HepG2 (cell line): ENCODE data around the gene SPTBN5. TPM values are rescaled to one million over a fixed set of nuclear protein-coding genes. Genes with fewer than 3 reads are reported as not detected.

Experiments used
- DMTF1 ChIP-seq: sonication (generic); formaldehyde crosslinking; IDR thresholded peaks from 2 replicates; pipeline ENCODE4 v1.4.0; 2020; ENCODE audit warnings: mild to moderate bottlenecking, missing genetic modification reagents
- FOXO1 ChIP-seq: sonication (generic); formaldehyde crosslinking; IDR thresholded peaks from 2 replicates; pipeline ENCODE4 v1.4.0; 2020; ENCODE audit warnings: missing genetic modification reagents
- HOXA3 ChIP-seq: sonication (generic); formaldehyde crosslinking; IDR thresholded peaks from 2 replicates; pipeline ENCODE4 v1.5.0; 2020; ENCODE audit warnings: missing genetic modification reagents
- NR2F2 ChIP-seq: IDR thresholded peaks from 2 replicates; pipeline ENCODE4 v1.6.1; 2012; ENCODE audit warnings: low read depth, inconsistent platforms, borderline replicate concordance
- RBM22 ChIP-seq: fragments of 200-400 bp; formaldehyde crosslinking; optimal IDR thresholded peaks from 2 replicates; pipeline ENCODE3; 2017; ENCODE audit warnings: mild to moderate bottlenecking, low read length, moderate library complexity
- RBM39 ChIP-seq: fragments of 200-400 bp; formaldehyde crosslinking; IDR thresholded peaks from one replicate; pipeline ENCODE4 v1.6.1; 2018; ENCODE audit warnings: antibody characterized with exemption, mild to moderate bottlenecking, low read depth, low read length; ENCODE audit not compliant: poor library complexity, severe bottlenecking
- SIN3B ChIP-seq: fragments of 150-350 bp; IDR thresholded peaks from 2 replicates; pipeline ENCODE4 v1.6.1; 2014; ENCODE audit warnings: low read length
- SMAD3 ChIP-seq: sonication (generic); formaldehyde crosslinking; IDR thresholded peaks from 2 replicates; pipeline ENCODE4 v1.4.0; 2020; ENCODE audit warnings: missing genetic modification reagents
- SOX13 ChIP-seq, 3 experiments: fragments of 450-650 bp in 1 of 3; sonication (generic) in 1 of 3; formaldehyde crosslinking in 1 of 3; IDR thresholded peaks in 2 of 3; conservative IDR thresholded peaks in 1 of 3; 2 replicates each; pipeline versions ENCODE4 v1.5.0 to v1.6.1; 2016 to 2020; ENCODE audit warnings: antibody characterized with exemption in 1 of 3, mild to moderate bottlenecking in 1 of 3, missing compliant biosample characterization in 1 of 3, missing genetic modification reagents in 1 of 3, moderate library complexity in 1 of 3
- SP4 ChIP-seq: sonication (generic); formaldehyde crosslinking; IDR thresholded peaks from 2 replicates; pipeline ENCODE4 v1.8.1; 2023; ENCODE audit warnings: mild to moderate bottlenecking, missing genetic modification reagents
- TBX3 ChIP-seq: fragments of 450-650 bp; IDR thresholded peaks from 2 replicates; pipeline ENCODE4 v1.6.1; 2017; ENCODE audit warnings: antibody characterized with exemption, mild to moderate bottlenecking, inconsistent platforms, borderline replicate concordance
- TFDP1 ChIP-seq: IDR thresholded peaks from 2 replicates; pipeline ENCODE4 v1.6.1; 2016; ENCODE audit warnings: missing compliant biosample characterization, missing genetic modification reagents, borderline replicate concordance
- U2AF1 ChIP-seq: fragments of 200-400 bp; formaldehyde crosslinking; optimal IDR thresholded peaks from 2 replicates; pipeline ENCODE3; 2017; ENCODE audit warnings: mild to moderate bottlenecking, low read depth, low read length
- ZBTB8A ChIP-seq: sonication (generic); formaldehyde crosslinking; IDR thresholded peaks from 2 replicates; pipeline ENCODE4 v1.4.0; 2020; ENCODE audit warnings: mild to moderate bottlenecking, low read depth, missing genetic modification reagents, borderline replicate concordance
- ZMYM2 ChIP-seq: sonication (generic); formaldehyde crosslinking; IDR thresholded peaks from 2 replicates; pipeline ENCODE4 v1.8.0; 2022; ENCODE audit warnings: mild to moderate bottlenecking, missing genetic modification reagents
- ZNF569 ChIP-seq: sonication (generic); formaldehyde crosslinking; IDR thresholded peaks from 2 replicates; pipeline ENCODE4 v1.5.0; 2020; ENCODE audit warnings: mild to moderate bottlenecking, missing genetic modification reagents, moderate library complexity, borderline replicate concordance
- ZNF614 ChIP-seq: IDR thresholded peaks from 2 replicates; pipeline ENCODE4 v1.6.1; 2018; ENCODE audit warnings: missing biosample characterization, missing genetic modification reagents, inconsistent platforms, borderline replicate concordance
- ZNF749 ChIP-seq: sonication (generic); formaldehyde crosslinking; IDR thresholded peaks from 2 replicates; pipeline ENCODE4 v1.8.0; 2022; ENCODE audit warnings: mild to moderate bottlenecking, missing genetic modification reagents, moderate library complexity, borderline replicate concordance
- ZNF761 ChIP-seq: sonication (generic); formaldehyde crosslinking; conservative IDR thresholded peaks from 2 replicates; pipeline ENCODE4 v1.4.0; 2020; ENCODE audit warnings: mild to moderate bottlenecking, missing genetic modification reagents
- ZNF770 ChIP-seq: sonication (generic); formaldehyde crosslinking; IDR thresholded peaks from 2 replicates; pipeline ENCODE4 v1.5.0; 2020; ENCODE audit warnings: mild to moderate bottlenecking, missing genetic modification reagents
- ZNF790 ChIP-seq: sonication (generic); formaldehyde crosslinking; IDR thresholded peaks from 2 replicates; pipeline ENCODE4 v1.8.0; 2022; ENCODE audit warnings: missing genetic modification reagents, mild to moderate bottlenecking, borderline replicate concordance
- polyA plus RNA-seq, 8 experiments: library from polyadenylated mRNA; depleted of rRNA in 3 of 8; stranded (reverse) in 7 of 8; unstranded in 1 of 8; fragments of >200 nt; fragmentation: Illumina TruSeq in 4 of 8; extraction: Trizol in 4 of 8; gene quantifications; 2 replicates each; pipeline versions ENCODE4 v1.2.1 to v1.2.3, GENCODE V29; 2011 to 2016; ENCODE audit warnings: low read depth in 4 of 8, missing spikeins in 1 of 8, mixed read lengths in 1 of 8; ENCODE audit not compliant: insufficient read depth in 1 of 8
- total RNA-seq, 5 experiments: library from RNA; depleted of rRNA; stranded (reverse); fragments of >200 nt; fragmentation: Illumina TruSeq; extraction: Trizol; gene quantifications; 2 replicates each; pipeline ENCODE4 v1.2.3, GENCODE V29; 2016; ENCODE audit warnings: low read depth in 1 of 5
- TF ChIP-seq, protein P1 (sequence below): sonication (generic); formaldehyde crosslinking; IDR thresholded peaks from 2 replicates; pipeline ENCODE4 v1.4.0; 2020; ENCODE audit warnings: missing genetic modification reagents

The SPTBN5 gene
- total and polyA plus RNA-seq, 2 of the 13 experiments (the other 11 are each of a cell fraction or from before 2014, with no cell fraction given) = 0.01 to 0.07 TPM

GRCh38 chr15:41827880-41828806 is 65.7 kb downstream of the SPTBN5 start, which contains the start of gene JMJD7 (continued):
- TF ChIP-seq TFDP1 (CRISPR knock-in tag) (no peak), ZBTB8A (no peak), RBM22 (no peak), SOX13 (IDR thresholded peaks at IDR 0.05) (no peak), SOX13 (CRISPR knock-in tag; conservative IDR thresholded peaks at IDR 0.05 in 1 of 2, IDR thresholded peaks at IDR 0.05 in 1 of 2) (no peak), ZNF569 (CRISPR knock-in tag) (no peak), RBM39 (no peak), ZNF790 (no peak), ZMYM2 (CRISPR knock-in tag) (no peak), TBX3 (no peak), ZNF749 (no peak; the same call in 1 of the 2 replicates), FOXO1 (CRISPR knock-in tag) (no peak), HOXA3 (CRISPR knock-in tag) (peak; percentile 60; the same call in 1 of the 2 replicates), U2AF1 (no peak), SIN3B (no peak), ZNF614 (CRISPR knock-in tag) (no peak; the same call in 1 of the 2 replicates), NR2F2 (no peak), SMAD3 (no peak), ZNF770 (CRISPR knock-in tag) (no peak), DMTF1 (CRISPR knock-in tag) (no peak), ZNF761 (CRISPR knock-in tag) (no peak), SP4 (CRISPR knock-in tag) (peak; percentile 74; the same call in 1 of the 2 replicates)
- TF ChIP-seq, protein P1, sequence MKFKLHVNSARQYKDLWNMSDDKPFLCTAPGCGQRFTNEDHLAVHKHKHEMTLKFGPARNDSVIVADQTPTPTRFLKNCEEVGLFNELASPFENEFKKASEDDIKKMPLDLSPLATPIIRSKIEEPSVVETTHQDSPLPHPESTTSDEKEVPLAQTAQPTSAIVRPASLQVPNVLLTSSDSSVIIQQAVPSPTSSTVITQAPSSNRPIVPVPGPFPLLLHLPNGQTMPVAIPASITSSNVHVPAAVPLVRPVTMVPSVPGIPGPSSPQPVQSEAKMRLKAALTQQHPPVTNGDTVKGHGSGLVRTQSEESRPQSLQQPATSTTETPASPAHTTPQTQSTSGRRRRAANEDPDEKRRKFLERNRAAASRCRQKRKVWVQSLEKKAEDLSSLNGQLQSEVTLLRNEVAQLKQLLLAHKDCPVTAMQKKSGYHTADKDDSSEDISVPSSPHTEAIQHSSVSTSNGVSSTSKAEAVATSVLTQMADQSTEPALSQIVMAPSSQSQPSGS (CRISPR knock-in tag) = no peak
